NB4 (cell line): ENCODE measurements around the gene FHIT.

Source experiments
- MYC ChIP-seq: IDR thresholded peaks from 2 replicates; pipeline ENCODE4 v1.6.1; 2011; ENCODE audit warnings: low read depth, low read length
- POLR2A ChIP-seq: IDR thresholded peaks from 2 replicates; pipeline ENCODE4 v1.6.1; 2011; ENCODE audit warnings: mild to moderate bottlenecking; ENCODE audit not compliant: insufficient read length; ENCODE audit errors: extremely low read depth
- TF ChIP-seq, protein P1 (sequence below): IDR thresholded peaks from one replicate; pipeline ENCODE4 v1.5.1; 2012; ENCODE audit warnings: low read depth, low read length
- TF ChIP-seq, protein P2 (sequence below): IDR thresholded peaks from 2 replicates; pipeline ENCODE4 v1.6.1; 2011; ENCODE audit warnings: low read depth, low read length

DNA sequence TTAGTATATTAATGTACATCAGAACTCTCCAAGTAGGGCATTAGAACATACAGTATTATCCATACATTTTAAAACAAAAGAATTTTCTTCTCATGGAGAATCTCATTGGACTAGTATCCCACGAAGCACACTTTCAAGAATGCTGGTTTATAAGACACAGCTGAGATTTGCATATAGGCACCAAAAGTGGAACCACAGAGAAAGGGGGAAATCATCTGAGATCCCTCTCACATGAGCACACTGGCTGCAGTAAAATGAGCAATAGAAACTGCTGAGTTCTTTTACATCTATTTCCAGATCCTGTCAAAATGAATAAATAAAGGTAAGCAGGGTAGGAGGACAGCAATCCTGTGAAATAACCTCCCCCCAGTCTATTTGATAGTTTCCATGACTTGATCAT is 665.3 kb downstream of the FHIT start:
- TF ChIP-seq, protein P1, sequence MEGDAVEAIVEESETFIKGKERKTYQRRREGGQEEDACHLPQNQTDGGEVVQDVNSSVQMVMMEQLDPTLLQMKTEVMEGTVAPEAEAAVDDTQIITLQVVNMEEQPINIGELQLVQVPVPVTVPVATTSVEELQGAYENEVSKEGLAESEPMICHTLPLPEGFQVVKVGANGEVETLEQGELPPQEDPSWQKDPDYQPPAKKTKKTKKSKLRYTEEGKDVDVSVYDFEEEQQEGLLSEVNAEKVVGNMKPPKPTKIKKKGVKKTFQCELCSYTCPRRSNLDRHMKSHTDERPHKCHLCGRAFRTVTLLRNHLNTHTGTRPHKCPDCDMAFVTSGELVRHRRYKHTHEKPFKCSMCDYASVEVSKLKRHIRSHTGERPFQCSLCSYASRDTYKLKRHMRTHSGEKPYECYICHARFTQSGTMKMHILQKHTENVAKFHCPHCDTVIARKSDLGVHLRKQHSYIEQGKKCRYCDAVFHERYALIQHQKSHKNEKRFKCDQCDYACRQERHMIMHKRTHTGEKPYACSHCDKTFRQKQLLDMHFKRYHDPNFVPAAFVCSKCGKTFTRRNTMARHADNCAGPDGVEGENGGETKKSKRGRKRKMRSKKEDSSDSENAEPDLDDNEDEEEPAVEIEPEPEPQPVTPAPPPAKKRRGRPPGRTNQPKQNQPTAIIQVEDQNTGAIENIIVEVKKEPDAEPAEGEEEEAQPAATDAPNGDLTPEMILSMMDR = no peak
- TF ChIP-seq POLR2A (no peak), MYC (no peak)
- TF ChIP-seq, protein P2, sequence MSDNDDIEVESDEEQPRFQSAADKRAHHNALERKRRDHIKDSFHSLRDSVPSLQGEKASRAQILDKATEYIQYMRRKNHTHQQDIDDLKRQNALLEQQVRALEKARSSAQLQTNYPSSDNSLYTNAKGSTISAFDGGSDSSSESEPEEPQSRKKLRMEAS = no peak
